Vagina (tissue), 2 donors: Measurements from ENCODE around the gene DNAI2.

ENCODE experiments used
- CTCF ChIP-seq, 3 experiments: fragments of 450-650 bp in 2 of 3; fragments of 200-600 bp in 1 of 3; sonication (generic) in 1 of 3; IDR thresholded peaks; one replicate each; pipeline ENCODE4 v1.5.1; 2017 to 2019; ENCODE audit warnings: antibody characterized with exemption in 3 of 3, mild to moderate bottlenecking in 2 of 3, moderate library complexity in 2 of 3
- POLR2AphosphoS5 ChIP-seq, 2 donors: sonication (generic); formaldehyde crosslinking; IDR thresholded peaks; one replicate each; pipeline ENCODE4 v1.9.0; 2017; ENCODE audit warnings: antibody characterized with exemption in 2 of 2, mild to moderate bottlenecking in 2 of 2, low read depth in 1 of 2; ENCODE audit not compliant: insufficient read depth in 1 of 2

GRCh38 chr17:74354561-74354960, 80.5 kb downstream of the DNAI2 start:
- TF ChIP-seq CTCF (IDR thresholded peaks at IDR 0.05), result no peak
- no peak for TF ChIP-seq POLR2AphosphoS5 (IDR thresholded peaks at IDR 0.05; ENCODE audit: insufficient read depth in 1 of 2, low read depth in 1 of 2)
